H9 (cell line): Measurements from ENCODE around the gene TNRC6A. TPM values are rescaled to one million over a fixed set of nuclear protein-coding genes. Genes with fewer than 3 reads are reported as not detected.

ENCODE experiments used
- DNase-seq: peaks from one replicate; pipeline ENCODE4 v3.0.0-alpha.2; 2017
- H2AFZ ChIP-seq: one replicate; pipeline ENCODE4 v1.6.1; 2013; ENCODE audit warnings: mild to moderate bottlenecking, low read length, control low read depth, moderate library complexity
- H2AK5ac ChIP-seq: 2 replicates; pipeline ENCODE4 v1.6.1; 2013; ENCODE audit warnings: low read length, control low read depth, mixed read lengths; ENCODE audit not compliant: insufficient read length
- H2BK120ac ChIP-seq: one replicate; pipeline ENCODE4 v1.6.1; 2013; ENCODE audit warnings: low read depth, mild to moderate bottlenecking, low read length, control low read depth, inconsistent platforms; ENCODE audit not compliant: poor library complexity, severe bottlenecking
- H2BK12ac ChIP-seq: 2 replicates; pipeline ENCODE4 v1.6.1; 2013; ENCODE audit warnings: low read length, control low read depth, mixed read lengths, low read depth; ENCODE audit not compliant: insufficient read length
- H2BK15ac ChIP-seq: 2 replicates; pipeline ENCODE4 v1.6.1; 2013; ENCODE audit warnings: low read depth, low read length, control low read depth
- H2BK20ac ChIP-seq: one replicate; pipeline ENCODE4 v1.6.1; 2013; ENCODE audit warnings: low read depth, mild to moderate bottlenecking, low read length, control low read depth, inconsistent platforms; ENCODE audit not compliant: poor library complexity, severe bottlenecking
- H2BK5ac ChIP-seq: 2 replicates; pipeline ENCODE4 v1.6.1; 2013; ENCODE audit warnings: low read length, control low read depth, mixed read lengths; ENCODE audit not compliant: insufficient read length
- H3K14ac ChIP-seq: 2 replicates; pipeline ENCODE4 v1.6.1; 2013; ENCODE audit warnings: low read length, control low read depth; ENCODE audit not compliant: insufficient read depth
- H3K18ac ChIP-seq: 2 replicates; pipeline ENCODE4 v1.6.1; 2013; ENCODE audit warnings: low read depth, mild to moderate bottlenecking, mixed read lengths, low read length, control low read depth; ENCODE audit not compliant: insufficient read length
- H3K23ac ChIP-seq: 2 replicates; pipeline ENCODE4 v1.6.1; 2013; ENCODE audit warnings: low read length, control low read depth, mixed read lengths, low read depth; ENCODE audit not compliant: insufficient read length
- H3K23me2 ChIP-seq: 2 replicates; pipeline ENCODE4 v1.6.1; 2013; ENCODE audit warnings: low read depth, mild to moderate bottlenecking, mixed read lengths, low read length, control low read depth; ENCODE audit not compliant: insufficient read length, poor library complexity, severe bottlenecking
- H3K27ac ChIP-seq: 2 replicates; pipeline ENCODE4 v1.5.1; 2013; ENCODE audit warnings: low read length, control low read depth, mixed read lengths, low read depth; ENCODE audit not compliant: insufficient read length
- H3K27me3 ChIP-seq: 2 replicates; pipeline ENCODE4 v1.6.1; 2013; ENCODE audit warnings: low read length, control low read depth, inconsistent platforms; ENCODE audit not compliant: insufficient read depth
- H3K4ac ChIP-seq: 2 replicates; pipeline ENCODE4 v1.6.1; 2013; ENCODE audit warnings: low read depth, mild to moderate bottlenecking, control low read depth, inconsistent platforms, low read length, moderate library complexity
- H3K4me1 ChIP-seq: 2 replicates; pipeline ENCODE4 v1.6.1; 2013; ENCODE audit warnings: low read length, control low read depth, inconsistent platforms; ENCODE audit not compliant: insufficient read depth
- H3K4me2 ChIP-seq: 2 replicates; pipeline ENCODE4 v1.6.1; 2013; ENCODE audit warnings: low read length, control low read depth, mixed read lengths; ENCODE audit not compliant: insufficient read length, insufficient read depth
- H3K56ac ChIP-seq: 2 replicates; pipeline ENCODE4 v1.6.1; 2013; ENCODE audit warnings: low read depth, mild to moderate bottlenecking, mixed read lengths, low read length, control low read depth; ENCODE audit not compliant: insufficient read length
- H3K79me1 ChIP-seq: 2 replicates; pipeline ENCODE4 v1.6.1; 2013; ENCODE audit warnings: low read depth, mild to moderate bottlenecking, moderate library complexity, low read length, control low read depth, inconsistent platforms; ENCODE audit not compliant: insufficient read depth, poor library complexity, severe bottlenecking
- H3K79me2 ChIP-seq: 2 replicates; pipeline ENCODE4 v1.6.1; 2013; ENCODE audit warnings: low read length, control low read depth, inconsistent platforms; ENCODE audit not compliant: insufficient read depth
- H3K9ac ChIP-seq: 2 replicates; pipeline ENCODE4 v1.6.1; 2013; ENCODE audit warnings: low read length, control low read depth, mixed read lengths; ENCODE audit not compliant: insufficient read length; ENCODE audit errors: extremely low read depth
- H3K9me3 ChIP-seq: one replicate; pipeline ENCODE4 v1.6.1; 2013; ENCODE audit warnings: low read depth, low read length, inconsistent platforms; ENCODE audit not compliant: control insufficient read depth
- H3T11ph ChIP-seq: one replicate; pipeline ENCODE4 v1.6.1; 2013; ENCODE audit warnings: mild to moderate bottlenecking, low read length, control low read depth, inconsistent platforms
- H4K20me1 ChIP-seq: one replicate; pipeline ENCODE4 v1.6.1; 2013; ENCODE audit not compliant: control insufficient read depth, insufficient read length, insufficient read depth
- H4K5ac ChIP-seq: 2 replicates; pipeline ENCODE4 v1.6.1; 2013; ENCODE audit warnings: low read depth, mild to moderate bottlenecking, mixed read lengths, low read length, control low read depth; ENCODE audit not compliant: insufficient read length
- H4K8ac ChIP-seq: replicated peaks from 2 replicates; pipeline ENCODE4 v1.6.1; 2013; ENCODE audit warnings: low read length, control low read depth, mixed read lengths, low read depth; ENCODE audit not compliant: insufficient read length
- H4K91ac ChIP-seq: 2 replicates; pipeline ENCODE4 v1.6.1; 2013; ENCODE audit warnings: low read depth, mild to moderate bottlenecking, moderate library complexity, mixed read lengths, low read length, control low read depth; ENCODE audit not compliant: insufficient read length
- H3K27ac Mint-ChIP-seq, 3 experiments: 2 replicates in 2 of 3; 3 replicates in 1 of 3; pipeline ENCODE4 v1.8.0; 2020 to 2021; ENCODE audit warnings: mixed read lengths in 3 of 3, mild to moderate bottlenecking in 1 of 3, moderate library complexity in 1 of 3
- H3K27me3 Mint-ChIP-seq: 2 replicates; pipeline ENCODE4 v1.8.0; 2021; ENCODE audit warnings: low read depth, mild to moderate bottlenecking, moderate library complexity, mixed read lengths
- H3K36me3 Mint-ChIP-seq, 3 experiments: 2 replicates in 2 of 3; 3 replicates in 1 of 3; pipeline ENCODE4 v1.8.0; 2020 to 2021; ENCODE audit warnings: low read depth in 3 of 3, mixed read lengths in 3 of 3; ENCODE audit not compliant: insufficient read depth in 1 of 3
- H3K4me1 Mint-ChIP-seq, 2 experiments: 2 replicates each; pipeline ENCODE4 v1.8.0; 2020; ENCODE audit warnings: mixed read lengths in 2 of 2
- H3K4me3 Mint-ChIP-seq, 2 experiments: 2 replicates in 1 of 2; 3 replicates in 1 of 2; pipeline ENCODE4 v1.8.0; 2020 to 2021; ENCODE audit warnings: mild to moderate bottlenecking in 2 of 2, mixed read lengths in 2 of 2, moderate library complexity in 1 of 2
- H3K9me3 Mint-ChIP-seq, 2 experiments: 2 replicates in 1 of 2; 3 replicates in 1 of 2; pipeline ENCODE4 v1.8.0; 2020; ENCODE audit warnings: mild to moderate bottlenecking in 2 of 2, mixed read lengths in 2 of 2, moderate library complexity in 1 of 2
- CTCF ChIP-seq: fragments of 200-600 bp; sonication (generic); conservative IDR thresholded peaks from 3 replicates; pipeline ENCODE4 v1.8.0; 2021; ENCODE audit warnings: antibody characterized with exemption, mild to moderate bottlenecking
- total RNA-seq: library from RNA; stranded (reverse); gene quantifications from 2 replicates; pipeline ENCODE4 v1.2.1, GENCODE V29; 2021

Gene TNRC6A
- total RNA-seq, 1 experiment from 2014 or later, result 114 TPM

GRCh38 chr16:24745391-24745790 lies 15.9 kb downstream of the TNRC6A start:
- Mint-ChIP-seq H3K4me1 (peaks cover 83 to 85% of the 10 kb centered on the region in 2 experiments), H3K4me3 (no peak overlapping the region; a peak in 1 of 5 replicates)
- H3K27me3 ChIP-seq, result no peaks in the 10 kb centered on the region

More at GRCh38 chr16:24745391-24745790, 15.9 kb downstream of the TNRC6A start:
- no peak overlapping the region for H4K91ac ChIP-seq
- no peak overlapping the region for H2BK15ac ChIP-seq
- no peak overlapping the region for H2BK12ac ChIP-seq
- H2AFZ ChIP-seq, result no peak overlapping the region
- TF ChIP-seq CTCF, result no peak
- no peaks in the 10 kb centered on the region for H4K20me1 ChIP-seq
- no peaks in the 10 kb centered on the region for H3K9me3 ChIP-seq
- DNase-seq, result no peak
- no peak overlapping the region for H3T11ph ChIP-seq
- H2BK5ac ChIP-seq, result no peak overlapping the region
- H4K5ac ChIP-seq, result no peak overlapping the region
- no peak overlapping the region for H2BK120ac ChIP-seq
- peaks cover 7% of the 10 kb centered on the region; the same call in 1 of the 2 replicates for H3K4me1 ChIP-seq
- no peak overlapping the region for H3K23ac ChIP-seq
- no peak overlapping the region for H3K56ac ChIP-seq
- no peak overlapping the region for H3K4ac ChIP-seq
- Mint-ChIP-seq H3K36me3 (peaks cover 1 to 16% (median 15%) of the 10 kb centered on the region in 3 experiments; a peak in 6 of 7 replicates), H3K9me3 (no peaks in the 10 kb centered on the region), H3K27ac (peak overlapping the region in 2 of 3 experiments; percentile 22 to 77; a peak in 3 of 7 replicates), H3K27me3 (no peaks in the 10 kb centered on the region)
- H3K9ac ChIP-seq, result no peak overlapping the region
- H3K79me1 ChIP-seq, result peaks cover 3% of the 10 kb centered on the region
- H3K79me2 ChIP-seq, result peaks cover 87% of the 10 kb centered on the region
- no peak overlapping the region for H2AK5ac ChIP-seq
- no peak overlapping the region for H3K18ac ChIP-seq
- H3K14ac ChIP-seq, result no peak overlapping the region
- H2BK20ac ChIP-seq, result no peak overlapping the region
- peak overlapping the region; percentile 30 for H3K4me2 ChIP-seq
- no peaks in the 10 kb centered on the region for H3K23me2 ChIP-seq
- H4K8ac ChIP-seq, result no peak overlapping the region
- no peak overlapping the region for H3K27ac ChIP-seq
